SW480 (cell line): ENCODE data around the gene MED12L.
"Not testable (repeated sequence)": the region's sequence is repeated elsewhere in the genome, so short reads cannot be mapped to it uniquely, and the experiment has no call there.

Source experiments
- DNase-seq: peaks from one replicate; pipeline ENCODE4 v3.0.0-alpha.2; 2016; ENCODE audit warnings: low spot score

The MED12L gene, protein sequence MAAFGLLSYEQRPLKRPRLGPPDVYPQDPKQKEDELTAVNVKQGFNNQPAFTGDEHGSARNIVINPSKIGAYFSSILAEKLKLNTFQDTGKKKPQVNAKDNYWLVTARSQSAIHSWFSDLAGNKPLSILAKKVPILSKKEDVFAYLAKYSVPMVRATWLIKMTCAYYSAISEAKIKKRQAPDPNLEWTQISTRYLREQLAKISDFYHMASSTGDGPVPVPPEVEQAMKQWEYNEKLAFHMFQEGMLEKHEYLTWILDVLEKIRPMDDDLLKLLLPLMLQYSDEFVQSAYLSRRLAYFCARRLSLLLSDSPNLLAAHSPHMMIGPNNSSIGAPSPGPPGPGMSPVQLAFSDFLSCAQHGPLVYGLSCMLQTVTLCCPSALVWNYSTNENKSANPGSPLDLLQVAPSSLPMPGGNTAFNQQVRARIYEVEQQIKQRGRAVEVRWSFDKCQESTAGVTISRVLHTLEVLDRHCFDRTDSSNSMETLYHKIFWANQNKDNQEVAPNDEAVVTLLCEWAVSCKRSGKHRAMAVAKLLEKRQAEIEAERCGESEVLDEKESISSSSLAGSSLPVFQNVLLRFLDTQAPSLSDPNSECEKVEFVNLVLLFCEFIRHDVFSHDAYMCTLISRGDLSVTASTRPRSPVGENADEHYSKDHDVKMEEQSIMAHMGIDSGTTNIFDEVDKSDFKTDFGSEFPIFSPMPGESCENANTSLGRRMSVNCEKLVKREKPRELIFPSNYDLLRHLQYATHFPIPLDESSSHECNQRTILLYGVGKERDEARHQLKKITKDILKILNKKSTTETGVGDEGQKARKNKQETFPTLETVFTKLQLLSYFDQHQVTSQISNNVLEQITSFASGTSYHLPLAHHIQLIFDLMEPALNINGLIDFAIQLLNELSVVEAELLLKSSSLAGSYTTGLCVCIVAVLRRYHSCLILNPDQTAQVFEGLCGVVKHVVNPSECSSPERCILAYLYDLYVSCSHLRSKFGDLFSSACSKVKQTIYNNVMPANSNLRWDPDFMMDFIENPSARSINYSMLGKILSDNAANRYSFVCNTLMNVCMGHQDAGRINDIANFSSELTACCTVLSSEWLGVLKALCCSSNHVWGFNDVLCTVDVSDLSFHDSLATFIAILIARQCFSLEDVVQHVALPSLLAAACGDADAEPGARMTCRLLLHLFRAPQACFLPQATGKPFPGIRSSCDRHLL (N-terminal part only)

DNA sequence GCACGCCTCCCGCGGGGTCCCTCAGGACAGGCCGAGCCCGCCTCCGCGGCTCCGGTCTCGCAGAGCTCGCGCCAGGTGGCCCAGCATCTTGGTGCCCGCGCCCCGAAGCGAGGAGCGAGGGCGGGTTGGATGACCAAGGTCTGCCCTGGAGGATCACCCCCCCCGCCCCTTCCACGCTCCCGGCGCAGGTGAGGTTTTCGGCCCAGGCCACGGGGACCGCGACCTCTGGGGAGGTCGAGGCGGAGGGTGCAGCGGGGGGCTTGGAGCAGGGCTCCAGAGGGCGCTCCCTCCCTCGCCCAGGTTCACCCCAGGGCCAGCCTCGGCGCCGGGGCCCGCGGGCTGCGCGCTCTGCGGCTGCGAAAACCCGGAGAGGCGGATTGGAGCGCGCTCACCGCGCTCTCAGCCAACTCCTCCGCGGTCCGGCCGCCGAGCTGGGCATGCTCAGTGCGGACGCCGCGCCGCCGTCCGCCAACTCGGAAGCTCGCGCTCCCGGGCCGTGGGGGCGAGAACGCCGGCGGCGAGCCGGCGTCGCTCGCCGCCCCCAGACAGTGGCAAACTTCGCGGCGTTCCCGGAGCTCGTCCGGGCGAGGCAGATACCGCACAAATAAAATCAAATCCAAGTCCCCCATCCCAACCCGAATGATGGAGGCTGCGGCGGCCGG is at the start of gene MED12L:
Gene MED12L (plus strand): TSS at position 438 of the 662 bp plus-strand sequence. CDS start 1,263 bp downstream, outside the sequence.
- peak; percentile 79 for DNase-seq

DNA sequence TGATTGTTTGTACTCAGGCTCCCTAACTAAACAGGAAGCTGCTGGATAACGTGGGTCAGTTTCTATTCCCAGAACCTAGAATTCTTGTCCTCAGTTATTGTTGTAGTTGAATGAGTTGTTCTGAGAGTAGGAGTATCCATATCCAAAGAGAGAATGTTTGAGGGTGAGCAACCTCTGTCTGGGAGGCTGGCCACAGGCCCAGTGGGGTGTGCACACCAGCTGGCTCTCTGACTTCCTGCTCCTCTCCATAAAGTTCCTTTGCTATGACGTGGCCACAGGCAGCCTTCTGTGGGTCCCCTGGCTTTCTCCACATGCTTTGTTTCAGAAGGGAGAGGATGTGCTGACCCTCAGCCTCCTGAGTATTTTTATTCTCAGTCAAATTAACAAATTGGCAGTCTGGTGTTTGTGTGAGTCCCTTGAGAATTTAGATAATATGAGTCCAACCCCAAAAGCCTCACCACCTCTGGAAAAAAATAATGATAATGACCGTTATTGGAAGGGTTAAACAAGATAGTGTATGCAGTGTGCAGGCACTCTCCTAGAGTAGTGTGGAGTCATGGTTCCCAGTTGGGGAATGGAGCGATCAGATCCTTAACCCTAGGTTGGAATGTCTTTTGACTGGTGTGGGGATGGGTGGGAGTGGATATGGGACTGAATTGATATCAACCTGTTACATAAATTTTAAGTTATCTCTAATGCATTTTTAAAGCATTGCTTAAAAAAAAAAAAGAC is 47.6 kb upstream of the MED12L start:
- peak; percentile 65 for DNase-seq

DNA sequence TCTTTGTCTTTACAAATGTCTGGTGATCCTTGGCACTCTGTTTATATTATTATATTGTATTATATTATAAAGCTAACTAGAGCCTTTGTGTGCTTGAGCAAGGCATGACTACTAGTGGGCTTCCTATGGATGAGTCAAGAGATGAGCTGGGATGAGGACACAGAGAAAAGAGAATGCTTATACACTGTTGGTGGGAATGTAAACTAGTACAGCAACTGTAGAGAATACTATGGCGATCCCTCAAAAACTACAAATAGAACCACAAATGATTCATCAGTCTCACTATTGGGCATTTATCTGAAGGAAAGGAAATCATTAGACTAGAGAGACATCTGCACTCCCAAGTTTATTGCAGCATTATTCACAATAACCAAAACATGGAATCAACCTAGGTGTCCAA is 40.8 kb upstream of the MED12L start:
- DNase-seq: no peak

DNA sequence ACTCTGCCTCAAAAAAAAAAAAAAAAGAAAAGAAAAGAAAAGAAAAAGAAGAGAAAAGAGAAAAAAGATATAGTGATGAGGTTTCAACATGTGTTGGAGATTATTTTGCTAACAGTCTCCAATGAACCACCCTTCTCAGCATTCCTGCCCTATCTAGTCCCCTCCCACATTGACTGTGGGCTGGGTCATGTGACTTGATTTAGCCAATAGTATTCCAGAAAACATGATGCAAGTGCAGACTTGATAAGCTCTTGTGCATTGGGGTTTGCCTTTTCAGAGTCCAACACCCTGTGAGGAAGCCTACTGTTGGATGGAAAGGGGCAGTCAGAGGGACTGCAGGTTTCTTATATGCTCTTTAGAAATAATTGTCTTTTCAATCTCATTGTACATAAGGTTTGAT is 37.8 kb upstream of the MED12L start:
- DNase-seq: no peak

DNA sequence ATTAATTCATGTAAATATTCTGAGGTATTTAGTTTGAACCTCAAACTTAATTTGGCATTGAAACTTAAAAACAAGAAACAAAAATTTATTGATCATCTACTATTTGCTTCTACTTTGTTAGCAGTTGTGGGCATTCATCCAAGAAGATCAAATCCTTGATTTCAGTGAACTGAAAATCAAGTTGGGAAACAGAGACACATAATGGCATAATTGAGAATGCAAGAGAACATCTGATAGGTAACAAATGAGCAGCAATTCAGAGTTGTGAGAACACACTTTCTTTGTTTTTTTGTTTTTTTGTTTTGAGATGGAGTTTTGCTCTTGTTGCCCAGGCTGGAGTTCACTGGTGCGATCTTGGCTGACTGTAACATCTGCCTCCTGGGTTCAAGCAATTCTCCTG is 33.9 kb upstream of the MED12L start:
- no peak for DNase-seq

DNA sequence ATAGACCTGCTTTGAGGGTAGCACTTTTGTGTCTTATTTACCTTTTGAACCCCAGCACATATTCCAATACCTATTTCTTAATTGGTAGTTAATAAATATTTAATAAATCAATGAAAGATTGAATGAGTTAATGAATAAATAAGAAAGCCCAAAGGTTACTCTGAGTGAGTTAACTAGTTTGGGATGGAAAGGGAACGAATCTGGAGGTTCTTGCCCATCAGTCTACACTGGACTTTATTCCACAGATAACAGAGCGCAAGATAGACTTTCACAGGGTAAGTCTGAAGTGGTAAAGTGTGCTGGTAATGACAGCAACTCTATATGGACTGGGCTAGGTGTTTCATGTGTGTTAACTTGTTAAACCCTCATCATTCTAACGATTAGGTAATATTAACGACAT is 33.1 kb upstream of the MED12L start:
- no peak for DNase-seq

DNA sequence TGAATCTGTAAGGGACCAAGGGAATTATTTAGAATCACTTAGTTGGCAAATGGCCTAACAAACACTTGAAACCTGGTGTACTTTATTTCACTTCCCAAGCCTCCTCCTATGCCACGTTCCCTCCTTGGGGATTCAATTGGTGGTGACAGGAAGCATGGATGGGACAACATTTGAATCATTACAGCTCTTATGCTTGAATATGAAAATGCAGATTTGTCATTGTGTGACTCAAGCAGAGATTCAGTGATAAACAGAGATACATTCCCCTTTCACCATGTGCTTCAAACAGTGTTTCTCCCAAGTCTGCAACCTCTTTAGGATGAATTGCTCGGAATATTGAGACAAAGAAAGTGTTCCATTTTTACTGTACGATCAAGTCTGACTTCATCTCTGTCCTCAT is 32.7 kb upstream of the MED12L start:
- no peak for DNase-seq

DNA sequence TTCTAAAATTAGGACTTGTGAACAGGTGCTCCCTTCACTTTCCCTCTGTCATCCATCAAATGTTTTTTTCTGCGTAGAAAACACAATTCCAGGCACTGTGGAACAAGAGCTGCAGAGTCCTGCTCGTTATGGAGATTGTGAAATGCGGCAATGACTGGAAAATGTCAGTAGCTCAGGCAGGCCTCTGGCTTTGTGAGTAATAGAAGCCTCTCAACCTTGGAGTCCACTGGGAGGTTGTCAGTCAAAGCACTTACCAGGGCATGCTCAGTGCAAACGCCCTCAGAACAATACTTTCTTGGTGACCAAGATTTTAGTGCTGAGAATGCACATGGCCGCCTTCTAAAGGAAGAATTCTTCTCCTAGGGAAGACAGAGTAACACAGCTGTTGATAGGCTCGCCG is 26.7 kb upstream of the MED12L start:
- DNase-seq: no peak

DNA sequence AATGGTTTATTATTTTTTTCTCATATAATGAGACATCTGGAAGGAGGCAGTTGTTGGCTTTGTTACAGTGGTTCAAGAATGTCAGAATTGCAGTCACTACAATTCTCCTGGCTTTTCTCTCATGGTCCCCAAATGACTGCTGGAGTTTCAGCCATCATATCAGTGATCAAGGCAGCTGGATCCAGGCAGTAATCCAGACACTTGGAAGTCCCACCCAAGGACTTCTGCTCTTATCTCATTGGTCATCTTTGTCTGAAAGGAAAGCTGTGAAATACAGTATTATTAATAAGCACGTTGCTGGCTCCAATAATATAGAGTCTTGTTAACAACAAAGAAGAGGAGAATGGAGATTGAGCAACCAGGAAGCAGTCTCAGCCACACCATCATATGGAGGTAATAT is 22.9 kb upstream of the MED12L start:
- no peak for DNase-seq

DNA sequence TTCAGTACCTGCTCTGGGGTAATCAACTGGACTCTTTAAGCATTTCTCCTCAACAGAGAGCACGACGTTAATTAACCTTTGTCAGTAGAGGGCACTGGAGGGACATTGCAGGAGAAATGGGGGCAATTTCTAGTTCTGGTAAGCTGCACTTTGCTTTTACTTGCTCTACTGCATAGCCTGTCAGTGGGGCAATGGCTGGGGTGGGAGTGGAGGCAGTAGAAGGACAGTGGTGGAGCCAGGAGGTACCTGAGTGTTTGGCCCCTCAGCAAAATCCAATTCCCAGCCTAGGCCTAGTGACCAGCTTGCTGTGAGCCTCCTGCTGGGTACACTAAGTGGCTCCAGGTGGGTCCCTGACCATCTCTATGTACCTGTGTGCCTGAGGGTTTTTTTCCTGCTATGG is 18.3 kb upstream of the MED12L start:
- peak; percentile 39 for DNase-seq

DNA sequence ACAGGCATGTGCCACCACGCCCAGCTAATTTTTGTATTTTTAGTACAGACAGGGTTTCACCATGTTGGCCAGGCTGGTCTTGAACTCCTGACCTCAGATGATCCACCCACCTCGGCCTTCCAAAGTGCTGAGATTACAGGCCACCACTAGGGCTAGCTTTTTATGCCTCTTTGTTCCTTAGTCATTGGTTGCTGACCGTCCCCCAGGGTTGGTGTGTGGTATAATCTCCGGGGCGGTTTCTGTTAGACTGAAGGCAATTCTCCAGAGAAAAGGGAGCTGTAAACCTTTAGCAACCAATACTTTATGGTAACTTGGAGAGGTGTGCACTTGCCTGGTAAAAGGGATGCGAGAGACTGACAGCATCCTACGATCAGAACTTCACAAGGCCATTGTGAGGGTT is 12.6 kb upstream of the MED12L start:
- DNase-seq: not testable (repeated sequence)

DNA sequence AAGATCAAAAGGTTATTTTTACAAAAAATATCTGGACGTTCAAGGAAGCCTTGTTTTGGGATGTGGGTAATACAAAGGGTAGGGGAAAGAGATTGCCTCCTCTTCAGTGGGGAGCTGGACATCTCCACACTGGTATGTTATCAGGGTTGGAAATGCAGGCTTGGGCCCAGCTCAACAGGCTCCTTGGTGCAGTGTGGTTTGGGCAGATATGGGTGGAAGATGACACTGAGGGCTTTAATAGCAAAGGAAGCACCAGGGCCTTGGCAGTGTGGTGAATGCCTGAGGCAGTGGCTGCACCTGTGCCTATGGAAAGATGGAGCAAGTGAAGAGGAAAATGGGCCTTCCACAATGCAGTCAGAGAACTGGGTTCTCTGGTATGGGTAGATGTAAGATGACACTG is 11.2 kb upstream of the MED12L start:
- DNase-seq: no peak

DNA sequence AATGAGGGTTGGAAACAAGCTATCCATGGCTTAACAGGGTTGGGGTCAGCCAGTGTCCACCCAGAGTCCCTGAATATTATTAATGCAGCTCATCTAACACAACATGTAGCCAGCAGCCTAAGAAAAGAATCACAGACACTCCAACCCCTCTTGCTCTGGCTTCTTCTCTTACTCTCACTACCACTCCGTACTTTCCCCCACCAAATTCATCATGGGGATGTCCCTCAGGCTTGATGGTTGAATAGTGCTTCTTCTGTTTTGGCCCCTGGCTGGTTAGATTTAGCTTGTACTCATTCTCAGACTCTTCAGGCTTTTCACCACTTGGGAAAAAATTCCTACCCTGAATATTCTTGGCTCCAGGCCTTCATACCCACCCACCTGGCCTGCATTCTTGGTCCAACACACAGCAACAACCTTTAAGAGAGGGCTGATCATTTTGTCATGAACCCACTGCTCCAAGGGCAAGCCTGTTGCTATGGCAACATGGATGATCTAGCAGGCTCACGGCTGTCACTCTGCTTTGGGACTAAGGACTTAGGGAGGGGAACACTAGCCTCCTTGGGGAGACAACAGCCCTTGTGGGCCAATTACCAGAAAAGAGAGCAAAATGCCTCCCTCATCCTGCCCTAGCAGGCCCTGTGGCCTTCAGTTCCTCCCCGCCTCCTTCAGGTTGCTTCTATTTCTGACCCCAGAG is 9.4 kb upstream of the MED12L start:
- no peak for DNase-seq

DNA sequence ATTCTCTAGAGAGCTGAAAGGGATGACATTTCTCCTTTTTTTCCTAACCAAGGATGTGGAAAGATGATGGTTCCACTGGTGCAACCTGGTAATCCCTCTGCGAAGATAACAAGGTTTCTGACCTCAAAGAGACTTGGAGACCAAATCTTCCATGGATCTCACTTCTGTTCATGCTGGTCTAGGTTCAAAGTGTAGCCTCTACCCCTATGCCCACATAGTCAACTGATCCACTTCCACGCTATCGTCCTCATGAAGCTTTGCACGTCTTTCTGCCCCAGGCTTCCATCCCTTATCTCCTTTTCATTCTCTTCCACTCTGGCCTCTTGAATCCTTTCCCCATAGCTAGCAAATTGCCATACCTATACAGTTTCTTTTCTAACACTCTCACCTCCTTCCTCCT is 8.8 kb upstream of the MED12L start:
- no peak for DNase-seq

DNA sequence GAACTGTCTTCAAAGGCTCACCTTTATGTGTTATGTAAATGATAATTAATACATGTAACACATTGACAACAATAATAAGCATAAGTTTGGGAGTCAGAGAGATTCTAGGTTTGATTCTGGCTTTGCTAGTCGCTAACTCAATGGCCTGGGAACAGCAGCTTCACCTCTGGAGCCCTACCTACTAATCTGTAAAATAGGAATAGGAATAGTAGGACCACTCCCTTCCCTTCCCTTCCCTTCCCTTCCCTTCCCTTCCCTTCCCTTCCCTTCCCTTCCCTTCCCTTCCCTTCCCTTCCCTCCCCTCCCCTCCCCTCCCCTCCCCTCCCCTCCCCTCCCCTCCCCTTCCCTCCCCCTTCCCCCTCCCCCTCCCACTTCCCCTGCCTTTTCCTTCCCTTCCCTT is 4.4 kb upstream of the MED12L start:
- not testable (repeated sequence) for DNase-seq

DNA sequence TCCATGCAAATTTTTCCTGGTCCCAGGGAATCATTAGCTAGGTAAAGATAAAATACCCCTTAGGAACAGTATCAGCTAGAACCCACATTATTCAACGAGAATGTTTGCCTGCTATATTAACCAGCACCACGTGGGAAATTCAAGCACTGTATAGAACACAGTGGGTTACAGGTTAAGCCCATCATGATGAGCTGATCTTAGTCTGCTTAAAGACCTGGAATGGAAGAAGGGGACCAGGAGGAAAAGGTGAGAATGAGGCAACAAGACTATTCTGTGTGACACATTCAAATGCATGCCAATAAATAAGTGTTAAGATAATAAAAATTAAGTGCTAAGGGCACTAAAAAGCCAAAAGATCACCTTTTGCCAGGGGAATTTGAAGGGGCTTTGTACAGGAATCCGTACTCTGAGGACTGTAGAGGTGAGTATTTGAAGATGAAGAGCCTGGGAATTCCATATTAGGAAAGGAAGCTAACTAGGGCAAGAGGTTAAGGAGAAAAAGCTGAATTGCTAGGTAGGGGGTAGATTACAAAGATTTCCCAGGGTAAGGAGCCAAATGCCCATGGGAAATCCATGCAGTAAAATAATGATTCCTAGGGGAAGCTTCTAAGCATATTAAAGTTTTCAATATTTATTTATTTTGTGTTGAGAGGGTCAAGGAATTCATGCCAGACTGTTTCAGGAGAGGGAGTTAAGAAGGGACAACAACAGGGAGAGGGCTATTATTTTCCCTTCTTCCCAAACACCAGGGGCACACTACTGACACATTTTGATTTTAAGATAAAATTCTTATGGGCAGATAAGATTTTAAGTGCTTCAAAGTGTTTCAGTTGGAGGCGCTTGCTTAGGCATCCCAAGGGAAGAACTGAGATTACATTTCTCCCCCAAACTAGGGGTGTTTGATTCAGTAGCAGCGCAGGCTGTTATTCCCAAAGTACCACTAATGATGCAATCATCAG is 2.3 kb upstream of the MED12L start:
- DNase-seq: peak; percentile 9

DNA sequence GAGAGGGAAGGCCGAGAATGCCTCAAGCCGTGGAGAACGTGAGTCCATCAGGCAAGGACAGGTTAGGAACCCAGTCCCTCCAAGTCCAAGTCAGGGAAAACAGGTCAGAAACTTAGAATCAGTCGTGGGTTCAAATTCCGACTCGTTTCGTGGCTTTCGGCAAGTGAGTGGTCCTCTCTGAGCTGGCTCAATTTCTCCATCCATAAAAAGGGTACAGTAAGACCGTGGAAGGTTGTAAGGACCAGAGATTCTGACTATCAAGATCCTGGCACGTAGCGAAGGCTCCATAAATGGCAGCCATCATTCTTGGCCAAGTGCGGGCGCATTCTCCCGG is 604 bp upstream of the MED12L start:
- DNase-seq: no peak

DNA sequence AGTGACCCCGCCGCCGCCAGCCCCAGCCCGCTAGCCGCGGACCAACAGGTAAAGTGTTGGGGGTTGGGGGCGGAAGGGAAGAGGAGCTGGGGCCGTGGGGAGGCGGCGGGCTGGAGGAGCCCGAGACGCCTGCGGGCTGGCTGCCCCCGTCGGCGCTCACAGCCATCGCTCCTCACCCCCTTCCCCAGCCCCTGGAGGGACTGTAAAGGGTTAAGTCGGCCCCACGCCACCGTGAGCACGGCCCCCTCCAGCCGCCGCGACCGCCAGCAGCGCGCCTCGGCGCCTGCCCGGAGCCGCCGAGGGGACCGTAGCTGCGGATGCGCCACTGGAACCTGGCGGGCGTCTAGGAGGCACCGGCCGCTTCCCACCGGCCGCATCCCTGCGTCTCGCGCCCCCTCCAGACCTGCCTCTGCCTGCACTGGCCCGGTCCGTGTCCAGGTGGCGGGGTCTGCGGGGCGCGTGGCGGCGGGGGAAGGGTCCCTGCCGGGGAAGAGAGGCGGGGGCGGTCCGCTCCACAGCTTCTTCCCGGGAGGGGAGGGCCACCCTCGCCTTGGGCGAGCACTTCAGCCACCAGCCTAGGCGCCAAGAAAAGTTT is 522 bp downstream of the MED12L start:
- DNase-seq: peak; percentile 37
